HG03039 (cell line): ENCODE data around the gene KRTAP26-1.

ENCODE experiments used
- ATAC-seq: cut with Tn5 transposase; IDR thresholded peaks from one replicate; pipeline ENCODE4 v1.9.1; 2021; ENCODE audit warnings: mild to moderate bottlenecking, moderate library complexity; ENCODE audit not compliant: unreplicated experiment

Gene KRTAP26-1, protein sequence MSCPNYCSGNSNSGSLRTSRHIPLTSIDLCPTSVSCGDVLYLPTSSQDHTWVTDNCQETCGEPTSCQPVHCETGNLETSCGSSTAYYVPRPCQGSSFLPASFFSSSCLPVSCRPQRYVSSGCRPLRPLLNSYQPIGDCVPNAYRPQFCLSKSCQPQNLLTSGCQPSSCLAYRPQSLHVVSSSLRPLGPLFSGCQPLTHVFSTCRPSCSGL

DNA sequence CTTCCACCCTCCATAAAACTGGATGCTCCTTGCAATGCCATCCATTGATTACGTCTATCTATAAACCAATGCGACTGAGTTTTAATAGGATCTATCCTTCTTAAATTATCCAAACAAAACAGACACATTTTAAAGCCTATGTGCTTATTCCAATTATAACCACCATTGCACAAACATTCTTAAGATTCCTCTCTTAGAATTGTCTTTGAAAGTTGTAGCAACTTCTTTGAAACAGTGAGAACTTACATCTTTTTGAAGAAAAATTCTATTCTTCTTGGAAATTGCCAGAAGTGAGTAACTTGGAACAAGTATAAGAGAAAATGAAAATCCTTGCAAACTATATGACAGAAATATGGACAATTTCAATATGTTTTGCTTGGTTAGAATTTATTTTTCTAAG, at the start of gene KRTAP26-1:
TSS of gene KRTAP26-1 (minus strand) at position 101 of the 400 bp plus-strand sequence. CDS start 280 bp downstream, outside the sequence.
- ATAC-seq, result no peak

DNA sequence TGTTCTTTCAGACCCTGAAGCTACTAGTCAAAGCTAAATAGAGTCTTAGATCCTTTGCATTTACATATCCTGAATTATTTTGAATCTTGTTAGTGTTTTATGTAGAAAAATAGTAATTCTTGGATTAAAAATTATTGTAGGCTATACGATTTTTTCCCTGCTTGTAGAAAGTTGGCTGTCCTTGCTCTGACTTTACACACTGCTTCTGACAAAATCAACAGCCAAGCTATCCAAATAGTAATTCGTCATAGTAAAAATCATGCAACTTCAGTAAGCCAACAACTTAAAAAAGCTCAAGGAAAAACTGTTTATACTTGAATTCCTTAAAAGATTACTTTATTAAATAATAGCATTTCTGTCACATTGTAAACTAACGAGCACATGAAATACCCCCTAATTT, 35.8 kb upstream of the KRTAP26-1 start:
- ATAC-seq, result no peak

DNA sequence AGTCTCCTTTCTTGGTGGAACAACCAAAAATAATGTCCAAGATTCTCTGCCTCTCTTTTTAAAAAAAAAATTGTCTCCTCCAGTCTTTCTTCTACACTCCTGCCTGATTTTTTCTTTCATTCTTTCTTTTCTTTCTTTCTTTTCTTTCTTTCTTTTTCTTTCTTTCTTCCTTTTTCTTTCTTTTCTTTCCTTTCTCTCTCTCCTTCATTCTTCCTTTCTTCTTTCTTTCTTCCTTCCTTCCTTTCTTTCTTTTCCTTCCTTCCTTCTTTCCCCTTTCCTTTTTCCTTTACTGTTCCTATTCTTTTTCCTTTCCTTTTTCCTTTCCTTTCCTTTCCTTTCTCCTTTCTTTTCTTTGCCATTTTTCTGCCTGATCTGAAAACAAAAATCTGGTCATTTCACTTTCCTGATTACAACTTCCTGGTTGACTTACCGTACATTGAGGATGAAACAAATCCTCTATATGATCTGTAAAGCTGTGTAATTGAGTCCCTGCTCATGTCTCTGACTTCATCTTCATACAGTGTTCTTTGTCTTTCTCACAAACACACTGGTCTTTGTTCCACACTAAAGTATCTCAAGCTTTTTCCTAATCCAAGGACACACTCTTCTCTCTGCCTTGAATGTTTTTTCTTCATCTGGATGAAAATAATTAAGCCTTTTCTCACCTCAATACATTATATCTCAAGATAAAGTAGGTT, 34.3 kb upstream of the KRTAP26-1 start:
- ATAC-seq, result no peak

- ATAC-seq, result no peak
Observed at GRCh38 chr21:30351534-30351933, 31.4 kb upstream of the KRTAP26-1 start.

DNA sequence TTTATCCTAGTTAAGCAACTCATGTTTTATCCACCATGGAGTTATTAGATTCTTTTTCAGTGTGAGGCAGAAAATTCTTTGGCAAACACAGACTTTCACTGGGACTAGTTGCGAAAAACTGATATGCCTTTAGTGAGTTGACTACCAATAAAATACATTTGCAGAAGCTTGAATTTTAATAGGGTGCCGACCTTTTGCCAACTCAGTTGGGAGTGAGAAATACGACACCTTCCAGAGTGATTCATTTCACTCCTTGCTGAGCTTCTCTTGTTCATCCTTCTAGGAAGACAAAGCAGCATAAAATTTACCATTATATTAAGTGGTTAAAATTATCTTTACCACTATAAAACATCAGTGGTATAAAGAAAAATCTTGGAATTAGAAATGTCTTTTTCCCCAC, 29.5 kb upstream of the KRTAP26-1 start:
- no peak for ATAC-seq

DNA sequence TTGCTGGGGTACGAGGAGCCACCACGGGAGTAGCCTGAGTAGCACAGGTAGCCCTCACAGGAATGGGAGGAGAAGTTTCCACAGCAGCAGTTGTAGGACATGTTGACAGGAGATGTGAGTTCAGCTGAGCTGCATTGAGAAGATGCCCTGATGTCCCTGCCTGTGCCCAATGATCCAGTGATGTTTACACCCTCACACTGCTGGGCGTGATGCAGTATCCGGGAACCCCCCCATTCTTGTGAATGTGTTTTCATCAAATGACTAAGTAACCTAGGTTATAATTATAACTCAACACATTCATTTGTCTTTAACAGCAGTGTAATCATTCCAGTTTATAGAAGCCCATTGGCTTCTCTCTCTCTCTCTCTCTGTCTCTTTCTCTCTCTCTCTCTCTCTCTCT, 28.4 kb upstream of the KRTAP26-1 start, which contains the start of gene KRTAP23-1:
TSS of gene KRTAP23-1 (minus strand) at position 101 of the 400 bp plus-strand sequence. CDS start at position 101, 0 bp downstream.
- ATAC-seq, result no peak

- ATAC-seq, result no peak
Observed at GRCh38 chr21:30345014-30345413, 24.9 kb upstream of the KRTAP26-1 start.

DNA sequence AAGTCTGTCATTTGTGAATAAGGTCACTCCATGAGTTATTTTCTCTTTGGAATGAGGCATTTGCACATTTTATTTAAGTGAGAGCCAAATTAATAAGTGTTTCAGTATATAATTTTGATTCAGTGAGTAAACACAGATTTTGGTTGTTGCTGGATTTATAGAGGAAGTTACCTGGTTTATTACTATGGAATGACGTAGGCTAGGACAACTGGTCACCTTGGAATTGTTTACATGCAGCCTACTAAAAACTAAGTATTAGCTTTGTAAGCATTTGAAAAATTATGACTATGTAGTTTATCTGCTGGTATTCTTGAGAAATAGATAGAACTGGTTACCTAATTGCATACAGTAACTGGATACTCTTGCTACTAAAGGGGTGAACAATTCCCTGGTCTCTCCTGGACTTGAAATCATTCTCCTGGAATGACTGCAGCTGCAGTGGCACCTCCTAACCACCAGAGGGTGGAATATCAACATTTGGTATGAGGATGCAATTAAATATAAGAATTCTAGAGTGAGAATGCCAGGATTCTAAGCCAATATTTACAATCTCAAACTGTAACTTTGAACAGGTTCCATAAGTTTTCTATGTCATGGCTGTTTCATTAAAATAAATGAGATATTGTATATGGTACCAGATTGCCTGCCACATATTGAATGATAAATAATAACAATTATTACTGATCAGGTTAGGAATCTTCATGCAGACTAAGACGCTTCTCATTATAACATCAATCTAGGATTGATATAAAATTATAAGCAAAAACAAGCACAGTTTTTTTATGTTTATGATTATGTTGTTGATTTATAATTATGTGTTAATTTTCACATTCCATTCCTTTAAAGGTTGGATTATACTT, 20.8 kb upstream of the KRTAP26-1 start:
- no peak for ATAC-seq

GRCh38 chr21:30338717-30339116, 18.6 kb upstream of the KRTAP26-1 start:
- no peak for ATAC-seq

DNA sequence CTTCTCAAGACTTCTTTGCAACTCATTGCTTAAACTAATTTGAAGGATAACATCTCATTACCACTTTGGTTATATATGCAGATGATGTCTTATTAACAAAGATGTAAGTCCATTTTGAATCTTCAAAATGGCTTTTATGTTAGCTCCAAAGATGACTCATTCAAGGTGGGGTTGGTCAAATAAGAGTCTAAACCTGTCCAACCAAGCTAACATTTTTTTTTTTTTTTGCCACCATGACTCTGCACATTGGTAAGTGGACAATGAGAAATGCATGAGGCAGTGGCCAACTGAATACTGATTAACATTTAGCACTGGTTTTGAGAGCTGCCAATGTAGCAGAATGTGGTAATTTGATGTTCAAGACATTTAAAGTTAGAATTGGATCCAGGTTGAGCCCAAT, 17.7 kb upstream of the KRTAP26-1 start:
- ATAC-seq, result no peak

GRCh38 chr21:30337276-30337744, 17.2 kb upstream of the KRTAP26-1 start, which contains the start of gene KRTAP27-1:
Gene KRTAP27-1 (minus strand): TSS chr21:30337694. CDS start chr21:30337668, 26 bp downstream.
- no peak for ATAC-seq

- ATAC-seq, result no peak
Observed at GRCh38 chr21:30336596-30336995, 16.5 kb upstream of the KRTAP26-1 start.

GRCh38 chr21:30333736-30334135, 13.6 kb upstream of the KRTAP26-1 start:
- ATAC-seq, result no peak

GRCh38 chr21:30332681-30333080, 12.6 kb upstream of the KRTAP26-1 start:
- ATAC-seq, result no peak

GRCh38 chr21:30329203-30329875, 9.2 kb upstream of the KRTAP26-1 start:
- no peak for ATAC-seq

DNA sequence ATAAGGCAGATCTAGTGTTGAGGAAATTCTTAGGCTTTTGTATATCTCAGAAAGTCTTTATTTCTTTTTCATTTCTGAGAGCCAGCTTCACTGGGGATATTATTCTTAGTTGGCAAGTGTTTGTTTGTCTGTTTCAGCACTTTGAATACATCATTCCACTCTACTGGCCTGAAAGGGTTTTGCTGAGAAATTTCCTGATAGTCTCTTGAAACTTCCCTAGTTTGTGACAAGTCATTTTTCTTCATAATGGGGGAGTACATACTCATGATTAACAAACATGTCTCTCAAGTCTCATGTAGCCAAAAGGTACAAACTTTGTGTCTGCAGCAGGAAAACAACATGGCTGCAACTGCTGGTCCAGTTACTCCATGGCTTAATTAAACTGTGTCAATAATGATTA, 6.3 kb upstream of the KRTAP26-1 start:
- no peak for ATAC-seq

GRCh38 chr21:30315701-30316100, 4.4 kb downstream of the KRTAP26-1 start:
- ATAC-seq, result no peak

- ATAC-seq, result no peak
Observed at GRCh38 chr21:30306884-30307283, 13.2 kb downstream of the KRTAP26-1 start.

GRCh38 chr21:30305136-30305535, 15.0 kb downstream of the KRTAP26-1 start:
- ATAC-seq, result no peak

GRCh38 chr21:30289215-30289614, 30.9 kb downstream of the KRTAP26-1 start, which contains the start of gene KRTAP25-1:
Gene KRTAP25-1 (minus strand): TSS chr21:30289514. CDS start chr21:30289490, 24 bp downstream.
- no peak for ATAC-seq

GRCh38 chr21:30282850-30283249, 37.3 kb downstream of the KRTAP26-1 start, which contains the start of gene KRTAP24-1:
Gene KRTAP24-1 (minus strand): TSS chr21:30282950. CDS start chr21:30282932, 18 bp downstream.
- ATAC-seq, result no peak
